ENCODE data around the gene IFT25.
"Not testable (repeated sequence)": the region's sequence is repeated elsewhere in the genome, so short reads cannot be mapped to it uniquely, and the experiment has no call there.

IFT25 gene

DNA sequence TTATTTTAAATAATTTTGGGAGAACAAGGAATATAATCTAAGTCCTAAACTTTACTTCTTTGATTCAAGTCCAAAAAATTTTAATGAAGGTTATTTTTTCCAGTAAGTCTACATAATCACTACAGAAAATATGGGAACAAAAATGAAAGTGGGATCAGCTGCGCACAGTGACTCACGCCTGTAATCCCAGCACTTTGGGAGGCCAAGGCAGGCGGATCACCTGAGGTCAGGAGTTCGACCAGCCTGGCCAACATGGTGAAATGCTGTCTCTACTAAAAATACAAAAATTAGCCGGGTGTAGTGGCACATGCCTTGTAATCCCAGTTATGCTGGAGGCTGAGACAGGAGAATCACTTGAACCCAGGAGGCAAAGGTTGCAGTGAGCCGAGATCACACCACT lies 61.9 kb downstream of the IFT25 start:
- DNase-seq (ENCODE audit: low read depth): not testable (repeated sequence)

DNA sequence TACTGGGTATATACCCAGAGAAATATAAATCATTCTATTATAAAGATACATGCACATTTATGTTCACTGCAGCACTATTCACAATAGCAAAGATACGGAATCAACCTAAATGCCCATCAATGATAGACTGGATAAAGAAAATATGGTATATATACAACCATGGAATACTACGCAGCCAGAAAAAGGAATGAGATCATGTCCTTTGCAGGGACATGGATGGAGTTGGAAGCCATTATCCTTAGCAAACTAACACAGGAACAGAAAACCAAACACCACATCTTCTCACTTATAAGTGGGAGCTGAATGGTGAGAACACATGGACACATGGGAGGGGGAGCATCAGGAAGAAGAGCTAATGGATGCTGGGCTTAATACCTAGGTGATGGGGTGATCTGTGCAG lies 63.6 kb downstream of the IFT25 start:
- DNase-seq (ENCODE audit: low read depth): not testable (repeated sequence)

DNA sequence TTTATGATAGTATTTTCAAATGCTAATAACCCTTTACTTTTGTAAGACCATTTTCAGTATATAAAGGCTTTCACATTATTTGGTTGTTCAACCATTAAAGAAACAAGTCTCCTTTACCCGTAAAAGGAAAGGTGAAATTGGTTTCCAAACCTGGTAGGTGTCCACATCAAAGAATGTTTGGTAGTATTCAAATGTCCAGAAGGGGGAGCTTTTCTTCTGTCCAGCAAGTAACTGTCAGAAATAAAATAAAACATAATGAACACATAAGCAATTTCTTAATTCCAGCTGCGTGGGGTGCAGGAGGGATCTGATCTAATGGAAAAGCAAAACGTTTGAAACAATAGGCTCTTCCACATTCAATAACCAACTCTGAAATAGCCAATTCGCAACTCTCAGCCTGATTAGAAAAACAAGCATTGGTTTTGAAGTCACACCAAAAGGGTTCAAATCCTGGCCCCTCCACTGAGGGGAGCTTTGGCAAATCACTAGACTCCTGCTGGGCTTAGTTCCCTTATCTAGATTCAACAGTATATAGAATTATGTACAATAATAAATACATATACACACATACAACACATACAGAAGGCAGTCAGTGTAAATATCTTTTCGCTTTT lies 66.9 kb downstream of the IFT25 start:
- no peak for DNase-seq (ENCODE audit: low read depth)

DNA sequence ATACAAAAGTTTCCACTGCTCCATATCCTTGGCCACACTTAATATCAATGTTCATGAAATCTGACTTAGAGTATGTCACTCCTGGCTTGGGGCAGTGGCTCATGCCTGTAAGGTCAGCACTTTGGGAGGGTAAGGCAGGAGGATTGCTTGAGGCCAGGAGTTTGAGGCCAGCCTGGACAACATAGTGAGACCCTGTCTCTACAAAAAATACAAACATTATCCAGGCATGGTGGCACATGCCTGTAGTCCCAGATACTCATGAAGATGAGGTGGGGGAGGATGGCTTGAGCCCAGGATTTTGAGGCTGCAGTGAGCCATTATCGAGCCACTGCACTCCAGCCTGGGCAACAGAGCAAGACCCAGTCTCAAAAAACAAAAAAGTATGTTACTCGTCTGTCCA lies 70.3 kb downstream of the IFT25 start:
- DNase-seq (ENCODE audit: low read depth): not testable (repeated sequence)

DNA sequence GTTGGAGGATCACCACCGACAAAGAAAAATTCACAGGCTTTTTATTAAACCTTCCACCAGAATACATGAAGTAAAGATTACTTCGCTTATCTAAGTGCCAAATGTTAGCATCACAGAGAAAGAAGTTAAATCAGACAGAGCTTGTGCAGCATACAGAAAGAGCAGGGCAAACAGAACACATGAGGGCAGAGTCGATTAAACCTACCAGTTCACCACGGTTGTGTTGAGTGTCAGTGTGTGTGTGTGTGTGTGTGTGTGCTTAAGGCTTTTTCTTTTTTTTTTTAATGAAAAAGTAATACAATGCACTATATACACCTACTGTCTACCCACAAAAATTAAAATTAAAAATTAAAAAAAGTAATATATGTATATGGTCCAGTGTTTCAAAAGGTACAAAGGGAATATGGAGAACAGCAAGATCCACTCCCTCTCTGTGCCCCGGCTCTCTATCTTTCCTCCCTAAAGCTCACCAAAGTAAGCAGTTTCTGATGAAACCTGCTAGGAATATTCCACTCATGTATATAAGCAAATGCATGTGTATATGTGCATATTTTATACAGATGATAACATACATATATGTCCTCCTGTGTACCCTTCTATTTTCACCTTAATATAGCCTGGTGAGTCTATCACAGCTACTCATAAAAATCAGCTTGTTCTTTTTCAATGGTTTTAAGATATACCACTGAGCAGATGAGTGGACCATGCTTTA lies 73.6 kb downstream of the IFT25 start:
- no peak for DNase-seq (ENCODE audit: low read depth)

Data from activated T-helper 9 cell treated with anti-CD3 and anti-CD28 coated beads, Interleukin-2, amount 50 U/mL, for 16 hours (primary cell).